HL-60/S4 treated with retinoic acid at 250 ng/mL for 4 days and 3 days (cell line): ENCODE results near the gene FBXO41.

Experiments
- in situ Hi-C: fragments of 300-500 bp; cut with MboI; formaldehyde crosslinking; loops from 2 replicates; pipeline ENCODE4 v1.7.0; 2022; ENCODE audit warnings: low sequenced_read_pairs

FBXO41 gene

DNA sequence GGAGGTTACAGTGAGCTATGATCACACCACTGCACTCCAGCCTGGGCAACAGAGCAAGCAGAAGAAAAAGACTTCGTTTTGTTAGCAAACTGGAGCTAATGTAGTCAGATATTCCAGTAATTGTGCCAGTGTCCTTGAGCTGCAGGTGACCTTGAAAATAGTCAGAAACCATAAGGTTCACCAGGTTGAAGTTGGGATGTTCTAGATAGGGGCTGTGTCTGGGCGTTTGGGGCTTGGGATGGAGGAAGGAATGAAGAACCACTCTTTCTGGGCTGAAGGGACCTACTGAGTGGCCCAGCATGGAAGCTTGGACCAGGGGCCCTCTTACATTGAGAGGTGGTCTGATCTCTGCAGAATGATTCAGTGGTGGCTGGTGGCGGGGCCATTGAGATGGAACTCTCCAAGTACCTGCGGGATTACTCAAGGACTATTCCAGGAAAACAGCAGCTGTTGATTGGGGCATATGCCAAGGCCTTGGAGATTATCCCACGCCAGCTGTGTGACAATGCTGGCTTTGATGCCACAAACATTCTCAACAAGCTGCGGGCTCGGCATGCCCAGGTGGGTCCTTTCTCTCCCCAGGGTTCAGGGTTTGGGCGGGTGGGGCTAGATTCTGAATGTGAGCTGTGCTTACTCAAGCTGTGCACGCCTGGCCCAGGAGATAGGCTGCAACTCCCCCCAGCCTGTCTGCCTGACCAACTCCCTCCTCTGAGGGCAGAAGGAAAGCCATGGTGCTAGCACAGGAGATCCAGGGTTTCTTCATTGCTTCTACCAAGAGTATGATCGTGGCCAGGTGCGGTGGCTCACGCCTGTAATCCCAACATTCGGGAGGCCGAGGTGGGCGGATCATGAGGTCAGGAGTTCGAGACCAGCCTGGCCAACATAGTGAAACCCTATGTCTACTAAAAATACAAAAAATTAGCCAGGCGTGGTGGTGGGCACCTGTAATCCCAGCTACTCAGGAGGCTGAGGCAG lies 33.1 kb downstream of the FBXO41 start:
- in situ Hi-C loops: no loop called here

DNA sequence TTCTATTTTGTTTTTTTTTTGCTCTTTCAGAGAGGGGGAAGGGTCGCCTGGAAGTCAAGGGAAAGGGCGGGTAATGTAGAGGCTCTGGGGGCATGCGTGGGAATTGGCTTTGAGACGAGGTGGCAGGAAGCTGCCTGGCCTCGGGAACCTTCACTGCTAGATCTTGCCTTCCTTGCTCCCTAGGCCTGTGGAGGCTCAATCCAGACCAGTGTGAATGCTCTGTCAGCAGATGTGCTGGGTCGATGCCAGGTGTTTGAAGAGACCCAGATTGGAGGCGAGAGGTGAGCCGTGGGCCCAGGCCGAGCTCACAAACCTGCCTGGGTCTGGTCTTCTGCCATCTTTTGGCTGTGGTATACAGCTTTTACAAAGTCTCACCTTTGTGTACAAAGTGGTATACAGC lies 34.6 kb downstream of the FBXO41 start:
- in situ Hi-C loops: no loop called here

DNA sequence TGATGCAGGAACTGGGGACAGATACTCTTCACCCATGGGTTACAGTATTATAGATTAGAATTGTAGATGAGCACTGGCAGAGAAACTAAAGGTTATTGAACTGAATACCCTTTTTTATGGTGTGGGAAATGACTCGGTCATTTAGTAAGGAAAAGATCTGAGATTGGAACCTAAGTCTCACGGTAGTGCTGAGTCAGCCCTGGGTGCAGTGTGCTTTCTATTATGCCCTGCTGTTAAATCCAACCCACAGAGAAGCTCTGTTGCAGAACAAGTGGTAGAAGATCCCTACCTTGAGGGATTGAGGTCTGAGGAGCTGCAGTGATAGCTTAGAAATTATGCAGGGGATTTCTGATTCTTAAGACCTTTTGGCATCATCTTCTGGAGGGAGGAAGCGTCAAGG lies 37.4 kb downstream of the FBXO41 start:
- in situ Hi-C loops: no loop called here

DNA sequence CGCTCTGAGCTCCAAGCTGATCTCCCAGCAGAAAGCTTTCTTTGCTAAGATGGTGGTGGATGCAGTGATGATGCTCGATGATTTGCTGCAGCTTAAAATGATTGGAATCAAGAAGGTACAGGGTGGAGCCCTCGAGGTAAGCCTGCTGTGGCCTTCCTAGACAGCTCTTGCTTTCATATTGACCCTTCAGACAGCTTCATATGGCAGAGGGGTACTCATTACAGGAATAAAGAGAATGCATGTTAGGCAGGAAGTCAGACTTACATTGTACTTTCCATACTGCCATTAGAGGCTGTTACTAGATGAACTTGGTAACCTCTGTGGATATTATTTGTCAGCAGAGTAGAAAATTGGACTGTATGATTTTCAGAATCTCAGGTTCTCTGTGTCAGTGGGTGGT lies 39.7 kb downstream of the FBXO41 start:
- in situ Hi-C loops: no loop called here

DNA sequence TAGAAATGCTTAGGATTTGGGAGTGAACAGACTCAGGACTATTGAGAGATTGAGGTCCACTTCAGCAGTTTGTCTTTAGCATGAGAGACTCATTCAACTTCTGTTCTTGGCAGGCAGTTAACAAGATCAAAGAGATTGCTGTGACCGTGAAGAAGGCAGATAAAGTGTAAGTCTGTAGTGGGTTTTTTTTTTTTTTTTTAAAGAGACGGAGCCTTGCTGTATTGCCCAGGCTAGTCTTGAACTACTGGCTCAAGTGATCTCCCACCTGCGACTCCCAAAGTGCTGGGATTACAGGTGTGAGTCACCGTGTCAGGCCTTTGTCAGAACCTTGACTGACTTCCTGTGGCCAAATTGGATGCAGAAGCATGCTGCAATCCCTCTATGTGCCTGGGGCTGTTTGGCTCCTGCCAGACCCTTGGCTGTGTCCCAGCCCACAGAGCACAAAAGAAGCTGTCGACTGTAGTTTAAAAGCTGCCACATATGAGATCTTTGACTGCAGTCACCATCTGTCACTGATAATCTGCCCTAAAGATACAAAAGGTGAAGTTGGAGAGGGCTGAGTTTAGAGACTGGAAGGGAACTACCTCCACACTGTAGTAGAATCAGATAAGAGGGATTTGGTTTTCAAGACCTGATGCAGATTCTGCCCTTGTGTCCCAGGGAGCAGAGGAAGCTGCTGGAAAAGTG lies 40.3 kb downstream of the FBXO41 start:
- in situ Hi-C loops: no loop called here

DNA sequence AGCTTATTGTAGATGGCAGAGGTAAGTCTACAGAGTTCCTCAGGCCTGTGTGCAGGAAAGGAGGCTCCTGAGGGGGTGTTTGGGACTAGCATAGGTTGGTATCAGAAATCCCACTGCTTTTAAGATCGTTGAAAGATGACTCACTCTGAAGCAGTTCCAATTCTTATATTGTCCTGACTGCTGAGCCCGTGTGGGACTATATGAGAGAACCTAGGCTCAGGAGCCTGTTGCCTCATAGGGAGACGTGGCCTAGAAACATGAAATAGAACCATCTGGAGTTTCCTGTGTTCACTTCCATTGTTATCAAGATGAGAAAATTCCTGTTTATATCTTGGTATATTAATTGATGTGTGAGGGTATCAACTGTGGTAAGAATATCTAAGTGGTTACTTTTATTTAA lies 44.5 kb downstream of the FBXO41 start:
- in situ Hi-C loops: no loop called here

DNA sequence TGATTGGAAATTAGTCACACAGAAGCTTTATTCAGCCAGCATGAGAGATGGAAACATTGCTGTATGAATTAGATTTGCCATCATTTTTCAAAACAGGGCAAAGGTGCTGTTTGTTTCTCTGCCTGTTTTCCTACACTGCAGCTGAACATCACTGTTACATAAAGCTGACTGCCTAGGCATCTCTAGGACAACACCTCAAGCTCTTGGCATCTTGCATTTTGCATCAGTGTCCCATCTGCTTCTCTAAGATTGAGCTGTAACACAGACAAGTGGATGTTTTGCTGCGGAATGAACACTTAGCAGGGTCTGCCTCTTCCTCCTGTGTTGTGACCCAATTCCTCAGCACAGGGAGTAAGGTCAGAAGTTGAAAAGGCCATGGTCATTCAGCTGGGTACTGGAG lies 45.3 kb downstream of the FBXO41 start:
- in situ Hi-C loops: no loop called here

DNA sequence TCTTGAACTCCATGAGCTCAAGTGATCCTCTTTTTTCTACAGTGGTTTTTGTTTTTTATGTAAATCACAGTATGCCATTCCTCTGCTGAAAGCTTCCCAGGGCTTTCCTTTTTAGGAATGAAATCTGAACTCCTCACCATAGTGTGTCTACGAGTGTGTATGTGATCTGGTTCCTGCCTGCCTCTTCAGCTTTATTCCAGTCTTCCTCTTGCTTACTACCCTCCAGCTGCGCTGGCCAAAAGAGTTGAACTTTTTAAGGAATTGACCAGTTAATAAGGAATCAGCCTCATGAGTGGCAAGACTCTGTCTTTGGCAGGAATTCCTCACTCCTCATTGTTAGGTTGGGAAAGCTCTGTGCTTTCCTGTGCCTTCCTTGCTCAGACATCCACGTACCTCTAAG lies 46.1 kb downstream of the FBXO41 start:
- in situ Hi-C loops: no loop called here

DNA sequence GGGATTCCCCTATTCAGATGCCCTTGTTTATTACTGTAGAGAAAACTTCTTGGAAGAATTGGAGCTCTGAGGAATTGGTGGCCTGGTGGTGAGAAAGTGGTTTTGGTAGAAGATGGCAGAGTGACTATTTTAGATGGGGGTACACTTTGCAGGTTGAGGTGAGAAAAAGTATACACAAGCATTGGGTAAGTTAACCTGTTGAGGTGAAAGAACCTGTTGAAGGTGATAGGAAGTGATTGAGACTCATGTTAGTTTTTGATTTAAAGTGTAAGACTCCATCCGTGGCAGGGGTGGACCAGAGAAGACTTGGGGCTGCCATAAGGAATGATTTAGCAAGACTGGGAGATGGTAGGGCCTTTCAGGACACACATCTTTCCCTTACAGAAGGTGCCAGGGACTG lies 47.1 kb downstream of the FBXO41 start:
- in situ Hi-C loops: no loop called here

DNA sequence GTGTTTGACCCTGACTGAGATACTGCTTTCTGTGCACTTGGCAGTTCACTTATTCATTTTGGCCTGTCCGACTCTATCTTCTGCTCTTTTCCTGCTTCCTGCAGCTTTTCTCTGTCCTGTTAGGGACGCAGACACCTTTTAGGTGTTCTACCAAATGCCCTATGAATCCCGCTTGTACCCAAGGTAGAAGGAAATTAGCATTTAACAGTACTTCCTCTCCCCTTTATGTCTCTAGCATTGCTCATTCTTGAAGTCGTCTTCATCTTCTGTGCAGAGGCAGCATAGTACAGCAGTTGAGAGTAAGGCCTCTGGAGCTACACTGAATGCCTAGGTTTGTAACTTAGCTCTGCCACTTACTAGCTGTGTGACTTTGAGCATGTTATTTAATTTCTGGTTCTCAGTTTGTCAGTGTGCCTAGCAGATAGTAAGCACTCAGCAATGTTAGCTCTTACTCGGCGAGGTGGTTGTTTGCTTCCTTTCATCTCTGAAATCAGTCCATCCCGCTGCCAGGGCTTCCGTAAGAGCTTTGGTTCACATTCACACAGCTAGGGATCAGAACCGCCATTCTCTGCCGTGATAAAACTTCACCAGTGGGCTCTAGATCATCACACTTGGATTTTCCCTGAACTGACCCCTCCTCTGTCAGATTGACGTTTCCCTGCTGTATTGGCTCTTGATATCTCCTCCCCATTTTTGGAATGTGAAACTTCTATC lies 48.8 kb downstream of the FBXO41 start:
- in situ Hi-C loops: no loop called here

DNA sequence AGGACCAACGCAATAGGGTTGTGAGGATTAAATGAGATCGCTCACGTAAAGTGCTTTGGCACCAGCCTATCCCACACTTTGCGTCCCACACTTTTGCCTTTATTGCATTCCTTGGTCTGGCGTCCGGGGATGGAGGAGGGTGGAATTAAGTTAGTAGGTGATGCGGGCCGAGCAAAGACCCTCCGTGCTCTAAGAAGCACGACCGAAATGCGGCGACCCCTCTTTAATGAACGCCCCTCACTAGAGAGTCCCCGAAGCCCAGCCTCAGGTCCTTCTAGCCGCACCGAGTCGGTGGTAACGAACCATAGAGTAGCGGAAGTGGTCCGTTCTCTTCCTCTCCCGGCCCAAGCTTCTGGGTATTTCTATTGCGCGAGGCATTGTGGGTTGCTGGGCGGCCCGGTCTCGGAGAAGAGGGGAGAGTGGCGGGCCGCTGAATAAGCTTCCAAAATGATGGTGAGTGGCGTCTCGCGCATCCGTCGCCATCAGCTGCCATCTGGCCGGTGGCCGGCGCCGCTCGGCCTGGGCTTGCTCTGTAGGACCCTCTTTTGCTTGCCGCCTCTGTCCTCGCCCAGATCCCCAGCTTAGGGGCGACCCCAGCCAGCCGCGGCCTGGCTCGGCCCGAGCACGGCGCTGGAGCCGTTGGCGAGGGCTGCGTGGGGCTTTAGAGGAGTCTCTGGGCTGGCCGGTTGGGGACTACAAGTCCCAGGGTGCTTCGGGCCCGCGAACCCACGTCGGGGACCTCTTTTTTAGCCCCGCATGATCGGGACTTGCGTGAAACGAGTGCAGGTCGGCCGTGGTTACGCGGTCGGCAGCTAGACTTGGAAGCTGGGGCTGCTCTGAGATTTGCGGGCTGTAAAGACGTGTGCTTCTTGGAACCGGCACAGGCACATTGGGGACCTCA lies 50.1 kb downstream of the FBXO41 start, which contains the start of gene CCT7:
Gene CCT7, plus strand, starts transcription at position 377 of the 901 bp plus-strand sequence. Its CDS starts 71 bp downstream, at position 448.
- in situ Hi-C loops: no loop called here

DNA sequence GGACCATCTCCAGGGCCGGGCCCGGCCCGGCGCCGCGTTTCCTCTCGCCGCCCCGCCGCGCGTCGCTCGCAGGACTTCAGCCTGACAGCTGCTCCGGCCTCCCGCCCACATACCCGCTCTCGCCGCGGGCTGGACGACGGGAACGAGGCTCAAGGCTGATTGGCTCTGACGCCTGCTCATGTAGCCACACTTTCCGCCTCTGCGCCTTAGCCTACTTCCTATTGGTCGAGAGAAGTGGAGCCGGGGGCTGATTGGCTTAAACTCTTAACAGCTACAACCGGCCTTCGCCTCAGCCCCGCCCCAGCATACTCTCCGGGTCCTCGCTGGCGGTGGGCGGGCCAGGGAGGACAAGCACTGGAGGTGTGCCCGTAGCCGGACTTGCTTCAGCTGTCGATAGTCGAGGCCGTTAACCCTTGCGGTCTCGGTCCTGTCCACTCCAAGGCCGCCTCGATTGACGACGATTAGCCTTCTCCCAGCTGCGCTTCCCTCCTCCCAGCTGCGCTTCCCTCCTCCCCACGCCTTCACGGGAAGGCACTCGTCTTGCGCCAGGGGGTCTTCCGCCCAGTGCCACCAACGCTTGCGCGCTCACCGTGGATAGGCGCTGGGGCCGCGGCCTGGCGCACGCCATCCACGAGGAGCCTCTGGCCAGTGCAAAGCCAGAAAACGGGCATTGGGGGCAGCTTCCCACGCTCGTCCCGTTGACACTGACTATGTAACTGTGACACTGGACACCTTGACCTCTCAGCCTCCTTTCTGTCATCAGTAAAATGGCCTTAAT lies 50.9 kb downstream of the FBXO41 start, which contains the start of gene PRADC1:
Gene PRADC1, minus strand, starts transcription at position 86 of the 778 bp plus-strand sequence. Its CDS starts 79 bp downstream, at position 7.
- in situ Hi-C loops: no loop called here

DNA sequence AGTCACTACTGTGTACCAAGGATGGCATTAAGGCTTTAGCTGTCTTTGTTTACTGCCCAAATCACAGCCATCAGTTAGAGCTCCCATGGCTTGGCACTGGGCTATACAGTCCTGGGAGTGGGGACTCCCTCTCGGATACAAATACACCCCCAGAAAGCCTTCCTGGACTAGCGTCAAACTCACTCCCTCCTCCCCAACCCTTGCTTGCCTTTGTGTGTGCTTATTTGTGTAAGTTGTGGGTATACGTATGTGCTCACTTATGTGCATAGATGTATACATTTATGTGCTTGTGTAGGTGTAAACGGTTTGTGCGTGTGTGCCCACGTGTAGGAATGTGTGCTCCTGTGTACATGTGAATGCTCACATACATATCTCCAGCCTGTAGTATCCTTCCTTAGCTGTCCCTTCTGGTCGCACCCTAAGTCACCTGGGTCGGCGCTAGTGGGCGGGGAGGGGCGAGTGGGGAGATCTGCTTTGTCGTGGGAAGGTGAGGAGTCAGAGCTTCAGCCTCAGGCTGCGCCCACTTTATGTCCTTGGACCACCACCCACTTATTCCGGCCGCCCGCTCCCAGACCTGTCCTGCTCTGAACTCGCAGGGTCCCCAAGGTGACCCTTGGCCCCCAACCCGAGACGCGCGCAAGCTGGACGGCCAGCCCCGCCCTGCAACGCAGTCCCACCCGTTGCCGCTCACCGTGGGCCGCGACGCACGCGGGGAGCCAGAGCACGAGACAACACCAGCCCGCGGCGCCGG lies 51.7 kb downstream of the FBXO41 start:
- in situ Hi-C loops: no loop called here

DNA sequence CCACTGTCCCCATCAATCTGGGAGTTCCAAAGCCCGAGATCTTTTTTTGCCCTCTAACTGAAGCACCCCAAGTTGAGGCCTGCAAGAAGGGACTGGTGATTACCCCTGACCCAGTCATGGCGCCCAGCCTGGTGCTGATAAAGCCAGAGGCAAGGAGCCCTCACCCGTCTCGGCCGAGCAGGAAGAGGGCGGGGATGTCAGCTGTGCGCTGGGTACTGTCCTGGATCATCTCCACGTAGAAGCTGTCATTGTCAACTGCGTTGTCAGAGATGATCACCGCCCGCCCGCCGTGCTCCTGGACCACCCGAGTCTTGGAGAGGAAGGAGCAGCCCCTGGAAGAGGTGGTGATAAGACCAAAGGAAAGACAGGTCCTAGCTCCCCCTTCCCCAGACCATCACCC lies 55.6 kb downstream of the FBXO41 start:
- in situ Hi-C loops: no loop called here

DNA sequence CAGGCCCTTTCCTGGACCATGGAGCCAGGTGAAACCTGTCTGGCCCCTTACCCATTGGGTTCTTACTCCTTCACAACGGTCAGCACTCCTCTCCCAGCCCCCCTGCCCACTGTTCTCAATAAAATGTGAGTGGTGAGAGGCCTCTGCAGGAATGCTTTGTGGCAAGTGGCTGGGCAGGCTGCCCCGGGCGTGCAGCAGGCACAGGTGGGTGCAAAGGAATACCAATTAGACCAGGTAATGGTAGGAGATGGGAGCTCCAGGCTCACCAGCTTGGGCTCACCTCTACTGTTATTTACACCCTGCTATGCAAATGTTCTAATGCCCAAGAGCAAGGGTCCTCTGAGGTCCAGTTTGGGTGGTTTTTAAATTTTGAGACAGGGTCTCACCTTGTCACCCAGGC lies 57.2 kb downstream of the FBXO41 start:
- in situ Hi-C loops: no loop called here

DNA sequence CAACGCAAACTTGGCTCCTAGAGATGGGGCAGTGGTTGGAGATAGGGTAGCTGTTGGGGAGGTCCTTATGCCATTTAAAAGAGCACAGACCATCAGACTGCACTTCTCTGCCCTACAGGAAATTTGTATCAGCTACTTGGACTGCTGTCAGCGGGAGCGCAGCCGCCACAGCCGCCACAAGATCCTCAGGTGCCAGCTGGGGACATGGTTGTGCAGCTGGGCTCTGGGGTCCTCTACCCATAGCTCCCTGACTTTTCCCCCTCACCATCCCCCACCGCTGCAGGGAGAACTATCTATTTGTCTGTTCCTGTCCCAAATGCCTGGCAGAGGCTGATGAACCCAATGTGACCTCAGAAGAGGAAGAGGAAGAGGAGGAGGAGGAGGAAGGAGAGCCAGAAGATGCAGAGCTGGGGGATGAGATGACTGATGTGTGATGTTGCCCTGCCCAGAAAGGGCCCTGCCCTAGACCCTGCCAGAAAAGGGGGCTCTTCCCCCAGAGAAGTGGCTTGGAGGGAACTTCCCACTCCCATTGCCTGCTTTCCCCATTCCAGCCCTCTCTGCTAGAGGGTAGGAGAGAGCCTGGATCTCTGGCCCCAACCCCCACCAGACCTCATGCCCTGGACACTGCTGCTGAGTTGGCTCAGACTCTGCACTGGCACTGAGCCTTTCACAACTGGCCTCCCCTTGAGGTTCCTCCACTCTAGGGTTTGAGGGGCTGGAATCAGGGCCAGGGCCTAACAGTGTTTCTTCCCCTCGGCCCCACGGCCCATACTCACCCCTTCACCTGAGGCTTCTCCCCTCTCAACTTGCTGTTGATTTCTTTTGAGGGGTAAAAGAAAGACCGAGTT lies 58.5 kb downstream of the FBXO41 start:
- in situ Hi-C loops: no loop called here

DNA sequence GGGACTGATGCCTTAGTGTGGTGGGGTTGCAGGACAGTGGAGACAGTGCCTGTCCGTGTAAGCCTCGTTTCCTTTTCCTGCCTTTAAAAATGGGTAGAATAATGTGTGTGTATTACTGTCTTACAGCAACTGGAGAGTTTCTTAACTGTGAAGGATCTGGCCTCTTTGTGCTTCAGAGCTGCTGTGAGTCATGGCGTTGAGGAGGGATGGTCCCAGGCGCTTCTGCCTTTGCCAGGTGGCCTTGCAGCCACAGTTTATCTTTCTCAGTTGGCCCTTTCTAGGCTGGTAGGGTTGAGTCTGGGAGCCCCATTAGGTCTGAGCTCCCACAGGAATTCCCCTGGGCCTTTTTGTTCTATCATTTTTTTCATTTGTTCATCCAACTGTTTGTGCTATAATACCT lies 60.5 kb downstream of the FBXO41 start:
- in situ Hi-C loops: no loop called here

DNA sequence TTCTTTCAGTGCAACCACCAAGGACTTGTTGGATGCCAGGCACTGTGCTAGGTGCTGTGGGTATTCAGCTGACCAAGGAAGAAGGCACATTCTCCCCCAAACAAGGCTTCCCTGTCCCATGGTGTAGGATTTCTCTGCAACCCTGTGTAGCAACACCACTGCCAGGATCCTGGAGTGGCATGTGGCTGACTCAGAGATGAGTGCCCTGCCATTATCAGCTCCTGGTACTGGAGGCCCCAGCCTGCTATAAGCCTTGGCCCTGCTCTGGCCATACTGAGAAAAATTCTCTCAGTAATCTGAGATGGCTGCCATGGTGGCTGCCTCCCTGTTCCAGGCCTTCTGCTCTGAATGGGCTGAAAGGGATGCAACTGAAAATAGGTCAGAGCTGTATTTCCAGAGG lies 66.0 kb downstream of the FBXO41 start:
- in situ Hi-C loops: no loop called here
